Tibial nerve (tissue), 4 donors: ENCODE data around the gene HEATR3. TPM values are rescaled to one million over a fixed set of nuclear protein-coding genes. Genes with fewer than 3 reads are reported as not detected.
A peak's percentile ranks its signal among the peaks of the same experiment; 100 is the strongest.

Experiments
- DNase-seq, 2 donors: peaks; one replicate each; pipeline ENCODE4 v3.0.0-alpha.2; 2019; ENCODE audit warnings: low spot score in 2 of 2
- H3K27ac ChIP-seq, 4 donors: fragments of 200-600 bp; sonication (generic) in 3 of 4; one replicate each; pipeline ENCODE4 v1.5.1; 2017 to 2019; ENCODE audit warnings: mild to moderate bottlenecking in 1 of 4
- H3K27me3 ChIP-seq, 2 donors: fragments of 200-600 bp; sonication (generic) in 1 of 2; one replicate each; pipeline versions ENCODE4 v1.5.1 to v1.6.0; 2017 to 2019
- H3K36me3 ChIP-seq, 3 donors: fragments of 200-600 bp; sonication (generic); one replicate each; pipeline ENCODE4 v1.5.1; 2018 to 2019
- H3K4me1 ChIP-seq, 4 donors: fragments of 200-600 bp; sonication (generic) in 3 of 4; one replicate each; pipeline ENCODE4 v1.5.1; 2017 to 2019
- H3K4me3 ChIP-seq, 4 donors: fragments of 200-600 bp; sonication (generic) in 3 of 4; one replicate each; pipeline ENCODE4 v1.5.1; 2017 to 2019; ENCODE audit warnings: mild to moderate bottlenecking in 1 of 4, moderate library complexity in 1 of 4
- H3K9me3 ChIP-seq, 4 donors: fragments of 200-600 bp; sonication (generic) in 3 of 4; one replicate each; pipeline ENCODE4 v1.5.1; 2017 to 2019
- CTCF ChIP-seq, 5 experiments: fragments of 200-600 bp in 3 of 5; fragments of 450-650 bp in 2 of 5; sonication (generic) in 3 of 5; IDR thresholded peaks; one replicate each; pipeline ENCODE4 v1.5.1; 2016 to 2019; ENCODE audit warnings: antibody characterized with exemption in 5 of 5, mild to moderate bottlenecking in 3 of 5, moderate library complexity in 2 of 5
- EP300 ChIP-seq, 2 donors: sonication (generic); formaldehyde crosslinking; IDR thresholded peaks; one replicate each; pipeline ENCODE4 v1.6.1; 2017; ENCODE audit warnings: antibody characterized with exemption in 2 of 2, mild to moderate bottlenecking in 1 of 2
- POLR2A ChIP-seq, 2 donors: fragments of 450-650 bp; IDR thresholded peaks; one replicate each; pipeline ENCODE4 v1.6.1; 2017; ENCODE audit warnings: antibody characterized with exemption in 2 of 2, mild to moderate bottlenecking in 2 of 2, moderate library complexity in 2 of 2
- WGBS, 2 donors: methylation state at CpG; one replicate each; pipeline ENCODE4 v1.1.5; 2018; 5-methylcytosine and 5-hydroxymethylcytosine counted together
- total RNA-seq, 4 donors: library from RNA; depleted of rRNA; stranded (reverse); fragments of >200 nt; gene quantifications; one replicate each; pipeline ENCODE4 v1.1.0, GENCODE V29; 2016

Gene HEATR3
- total RNA-seq, 4 donors from 2014 or later = 24.1 to 62.7 (median 38.9) TPM

GRCh38 chr16:50059669-50060068 is 6.1 kb upstream of the HEATR3 start:
- Histone ChIP-seq H3K27ac (no peak overlapping the region), H3K27me3 (no peaks in the 10 kb centered on the region), H3K4me3 (no peak overlapping the region), H3K4me1 (no peaks in the 10 kb centered on the region), H3K36me3 (no peaks in the 10 kb centered on the region), H3K9me3 (peaks cover 0 to 15% (median 5%) of the 10 kb centered on the region in 4 donors)
- 71 to 75% methylated on average over 3 of the region's 3 CpGs for WGBS, 2 donors
- TF ChIP-seq CTCF (IDR thresholded peaks at IDR 0.05) = no peak
- TF ChIP-seq EP300 (IDR thresholded peaks at IDR 0.05) = no peak
- no peak for TF ChIP-seq POLR2A (IDR thresholded peaks at IDR 0.05)
- DNase-seq = no peak

GRCh38 chr16:50061326-50061725 is 4.4 kb upstream of the HEATR3 start:
- H3K27ac ChIP-seq = no peak overlapping the region

GRCh38 chr16:50065241-50065623 is 538 bp upstream of the HEATR3 start:
- no peak for TF ChIP-seq EP300 (IDR thresholded peaks at IDR 0.05)
- no peak for TF ChIP-seq POLR2A (IDR thresholded peaks at IDR 0.05)
- TF ChIP-seq CTCF (IDR thresholded peaks at IDR 0.05) = no peak
- H3K9me3 ChIP-seq = no peaks in the 10 kb centered on the region
- H3K36me3 ChIP-seq = peaks cover 0 to 11% (median 0%) of the 10 kb centered on the region in 3 donors
- H3K4me1 ChIP-seq = peaks cover 0 to 24% (median 18%) of the 10 kb centered on the region in 4 donors
- no peak for DNase-seq
- peak overlapping the region in 2 of 4 donors; percentile 90 to 92 for H3K4me3 ChIP-seq
- H3K27ac ChIP-seq = peak overlapping the region in 3 of 4 donors; percentile 89 to 93 (median 93)
- H3K27me3 ChIP-seq = no peaks in the 10 kb centered on the region
- 80 to 81% methylated on average over 8 of the region's 8 CpGs for WGBS, 2 donors

More at GRCh38 chr16:50061326-50061725, 4.4 kb upstream of the HEATR3 start:
- 90% methylated on average over 1 of the region's 1 CpG for WGBS, 2 donors
- H3K4me1 ChIP-seq = peaks cover 0 to 3% (median 0%) of the 10 kb centered on the region in 4 donors
- H3K4me3 ChIP-seq = no peak overlapping the region
- H3K27me3 ChIP-seq = no peaks in the 10 kb centered on the region
- no peaks in the 10 kb centered on the region for H3K36me3 ChIP-seq
- no peak for TF ChIP-seq POLR2A (IDR thresholded peaks at IDR 0.05)
- no peak for TF ChIP-seq EP300 (IDR thresholded peaks at IDR 0.05)
- no peak for TF ChIP-seq CTCF (IDR thresholded peaks at IDR 0.05)
- H3K9me3 ChIP-seq = peaks cover 0 to 8% (median 2%) of the 10 kb centered on the region in 4 donors
- DNase-seq = no peak

GRCh38 chr16:50066482-50067289 is 916 bp downstream of the HEATR3 start:
- Histone ChIP-seq H3K4me3 (peak overlapping the region; percentile 87 to 92 (median 90)), H3K4me1 (peaks cover 0 to 24% (median 18%) of the 10 kb centered on the region in 4 donors), H3K27ac (peak overlapping the region; percentile 88 to 93 (median 91)), H3K27me3 (no peaks in the 10 kb centered on the region), H3K36me3 (peaks cover 0 to 20% (median 0%) of the 10 kb centered on the region in 3 donors), H3K9me3 (no peaks in the 10 kb centered on the region)
- TF ChIP-seq EP300 (IDR thresholded peaks at IDR 0.05) (no peak), CTCF (IDR thresholded peaks at IDR 0.05) (peak in 1 of 5 experiments; percentile 2), POLR2A (IDR thresholded peaks at IDR 0.05) (no peak)
- DNase-seq = no peak
- 33 to 48% methylated on average over 16 to 22 of the region's 34 CpGs for WGBS, 2 donors

GRCh38 chr16:50067290-50067853 is 1.6 kb downstream of the HEATR3 start:
- WGBS, 2 donors = 31 to 40% methylated on average over 3 of the region's 3 CpGs

More at GRCh38 chr16:50067290-50067853, 1.6 kb downstream of the HEATR3 start:
- H3K4me3 ChIP-seq = peak overlapping the region in 2 of 4 donors; percentile 87 to 92
- peaks cover 0 to 20% (median 0%) of the 10 kb centered on the region in 3 donors for H3K36me3 ChIP-seq
- H3K9me3 ChIP-seq = no peaks in the 10 kb centered on the region
- H3K27ac ChIP-seq = no peak overlapping the region
- H3K4me1 ChIP-seq = peaks cover 0 to 24% (median 18%) of the 10 kb centered on the region in 4 donors
- TF ChIP-seq POLR2A (IDR thresholded peaks at IDR 0.05) (no peak), EP300 (IDR thresholded peaks at IDR 0.05) (no peak), CTCF (IDR thresholded peaks at IDR 0.05) (peak in 3 of 5 experiments; percentile 16 to 24 (median 21))
- no peaks in the 10 kb centered on the region for H3K27me3 ChIP-seq
- peak in 1 of 2 donors; percentile 18 for DNase-seq
